ENCODE data around the gene GNB1L.

Gene GNB1L

GRCh38 chr22:19821523-19822300 is 33.0 kb downstream of the GNB1L start:
- DNase-seq, result no peak

- no peak for DNase-seq
These were observed 33.7 kb downstream of the GNB1L start for GRCh38 chr22:19820880-19821522.

GRCh38 chr22:19819911-19820879 is 34.5 kb downstream of the GNB1L start:
- DNase-seq, result no peak

GRCh38 chr22:19819208-19819910 is 35.3 kb downstream of the GNB1L start:
- DNase-seq, result no peak

GRCh38 chr22:19818324-19819207 is 36.1 kb downstream of the GNB1L start:
- DNase-seq, result no peak

- DNase-seq, result no peak
These were observed 38.1 kb downstream of the GNB1L start for GRCh38 chr22:19816372-19817119.

GRCh38 chr22:19815823-19816290 is 38.8 kb downstream of the GNB1L start:
- DNase-seq, result no peak

GRCh38 chr22:19815093-19815822 is 39.4 kb downstream of the GNB1L start:
- DNase-seq, result no peak

- no peak for DNase-seq
These were observed 40.2 kb downstream of the GNB1L start for GRCh38 chr22:19814428-19814827.

- DNase-seq, result no peak
These were observed 41.8 kb downstream of the GNB1L start for GRCh38 chr22:19812910-19813309.

GRCh38 chr22:19811811-19812771 is 42.6 kb downstream of the GNB1L start:
- DNase-seq, result no peak

- no peak for DNase-seq
These were observed 43.5 kb downstream of the GNB1L start for GRCh38 chr22:19811211-19811621.

- DNase-seq, result peak; percentile 59
These were observed 44.1 kb downstream of the GNB1L start for GRCh38 chr22:19810381-19811201.

- no peak for DNase-seq
These were observed 44.9 kb downstream of the GNB1L start for GRCh38 chr22:19809741-19810140.

GRCh38 chr22:19808873-19809478 is 45.7 kb downstream of the GNB1L start:
- no peak for DNase-seq

- DNase-seq, result no peak
These were observed 46.5 kb downstream of the GNB1L start for GRCh38 chr22:19807914-19808872.

All from kidney glomerular epithelial cell (primary cell).